Natural killer cell (primary cell): ENCODE measurements around the gene PAH. TPM values are rescaled to one million over a fixed set of nuclear protein-coding genes. Genes with fewer than 3 reads are reported as not detected.
A peak's percentile ranks its signal among the peaks of the same experiment; 100 is the strongest.

ENCODE experiments used
- ATAC-seq, 3 donors: fragments of 150-1000 bp in 2 of 3; fragments of 200-7000 bp in 1 of 3; cut with Tn5 transposase; 1 replicate in 1 of 3; 2 replicates in 2 of 3; pipeline ENCODE4 v1.10.0; 2021; ENCODE audit warnings: mild to moderate bottlenecking in 2 of 3, moderate library complexity in 2 of 3
- DNase-seq, 2 donors: peaks; one replicate each; pipeline versions ENCODE4 v3.0.0 to v3.0.0-alpha.2; 2013 to 2021; ENCODE audit warnings: mixed read lengths in 1 of 2
- H3K27ac ChIP-seq: one replicate; pipeline ENCODE4 v1.5.1; 2013; ENCODE audit warnings: mild to moderate bottlenecking, low read length
- H3K27me3 ChIP-seq: one replicate; pipeline ENCODE4 v1.6.1; 2013; ENCODE audit warnings: low read length; ENCODE audit not compliant: control insufficient read depth, insufficient read depth
- H3K36me3 ChIP-seq: one replicate; pipeline ENCODE4 v1.6.1; 2013; ENCODE audit warnings: low read length; ENCODE audit not compliant: control insufficient read depth, insufficient read depth
- H3K4me1 ChIP-seq: one replicate; pipeline ENCODE4 v1.6.1; 2013; ENCODE audit warnings: low read length; ENCODE audit not compliant: control insufficient read depth, insufficient read depth
- H3K4me3 ChIP-seq: one replicate; pipeline ENCODE4 v1.5.1; 2013; ENCODE audit warnings: low read length
- H3K9me3 ChIP-seq: one replicate; pipeline ENCODE4 v1.6.1; 2013; ENCODE audit warnings: low read length; ENCODE audit not compliant: control insufficient read depth, insufficient read depth
- H3K27ac Mint-ChIP-seq, 2 donors: one replicate each; pipeline ENCODE4 v1.8.0; 2022; ENCODE audit warnings: mild to moderate bottlenecking in 2 of 2, mixed read lengths in 2 of 2, moderate library complexity in 1 of 2
- H3K27me3 Mint-ChIP-seq, 2 donors: one replicate each; pipeline ENCODE4 v1.8.0; 2022; ENCODE audit warnings: low read depth in 2 of 2, mixed read lengths in 2 of 2
- H3K36me3 Mint-ChIP-seq: one replicate; pipeline ENCODE4 v1.8.0; 2022; ENCODE audit warnings: mixed read lengths
- H3K4me1 Mint-ChIP-seq, 2 donors: one replicate each; pipeline ENCODE4 v1.8.0; 2022; ENCODE audit warnings: mixed read lengths in 2 of 2
- H3K4me3 Mint-ChIP-seq: one replicate; pipeline ENCODE4 v1.8.0; 2022; ENCODE audit warnings: mild to moderate bottlenecking, moderate library complexity, mixed read lengths
- H3K9me3 Mint-ChIP-seq, 2 donors: one replicate each; pipeline ENCODE4 v1.8.0; 2022; ENCODE audit warnings: mixed read lengths in 2 of 2
- WGBS: methylation state at CpG from one replicate; pipeline ENCODE4 v1.1.7; 2013; ENCODE audit warnings: missing lambda C conversion rate; ENCODE audit not compliant: insufficient coverage; 5-methylcytosine and 5-hydroxymethylcytosine counted together
- intact Hi-C: fragments of 100-400 bp; cut with micrococcal nuclease; formaldehyde crosslinking; loops from one replicate; pipeline ENCODE4 v1.14.2; 2022
- total RNA-seq, 4 donors: library from RNA; stranded (reverse); fragments of 120-200 nt in 1 of 4; gene quantifications; one replicate each; pipeline versions ENCODE4 v1.2.3 to v1.2.4, GENCODE V29; 2013 to 2022
- TF ChIP-seq, protein P1 (sequence below): fragments of 200-600 bp; IDR thresholded peaks from one replicate; pipeline ENCODE4 v1.8.0; 2022; ENCODE audit warnings: antibody characterized with exemption

The PAH gene
- total RNA-seq, 3 donors from 2014 or later (not counting 1 experiment from before 2014, with no cell fraction given) = not detected

DNA sequence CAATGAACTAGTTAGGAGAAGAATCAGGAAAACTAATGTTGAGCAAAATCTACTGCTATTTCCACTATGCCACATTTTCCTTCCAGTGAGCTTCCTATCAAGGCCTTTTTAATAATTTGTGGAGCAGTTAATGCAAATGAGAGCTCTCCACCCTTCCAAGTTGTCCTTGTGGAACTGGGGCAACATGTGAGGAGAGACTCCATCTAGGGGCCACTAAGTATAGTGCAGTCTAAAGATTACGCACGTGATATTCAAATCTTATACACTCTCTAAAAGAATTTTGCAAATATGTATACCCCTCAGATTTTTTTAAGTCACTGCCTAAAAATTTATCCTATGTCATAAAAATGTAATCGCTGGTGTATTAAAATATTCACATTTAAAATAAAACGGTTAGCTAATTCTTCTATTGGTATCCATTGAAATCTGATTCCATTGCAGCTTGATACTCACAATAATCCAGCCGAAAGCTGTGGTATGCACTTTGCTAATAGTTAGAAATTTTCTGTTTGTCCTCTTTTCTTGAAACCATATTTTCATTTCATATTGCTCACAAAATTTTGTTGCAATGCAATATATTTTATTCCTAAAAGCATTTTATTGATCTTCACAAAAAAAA, 100.1 kb downstream of the PAH start:
- H3K27ac ChIP-seq = no peak overlapping the region
- H3K9me3 ChIP-seq = no peaks in the 10 kb centered on the region
- Mint-ChIP-seq H3K4me1 (no peaks in the 10 kb centered on the region), H3K27me3 (peaks cover 0 to 3% of the 10 kb centered on the region in 2 donors), H3K27ac (no peak overlapping the region), H3K4me3 (no peak overlapping the region), H3K9me3 (no peaks in the 10 kb centered on the region), H3K36me3 (no peaks in the 10 kb centered on the region)
- H3K4me1 ChIP-seq = no peaks in the 10 kb centered on the region
- no peaks in the 10 kb centered on the region for H3K36me3 ChIP-seq
- no peak overlapping the region for H3K4me3 ChIP-seq
- no peaks in the 10 kb centered on the region for H3K27me3 ChIP-seq
- ATAC-seq (no peak), DNase-seq (no peak)
- TF ChIP-seq, protein P1, sequence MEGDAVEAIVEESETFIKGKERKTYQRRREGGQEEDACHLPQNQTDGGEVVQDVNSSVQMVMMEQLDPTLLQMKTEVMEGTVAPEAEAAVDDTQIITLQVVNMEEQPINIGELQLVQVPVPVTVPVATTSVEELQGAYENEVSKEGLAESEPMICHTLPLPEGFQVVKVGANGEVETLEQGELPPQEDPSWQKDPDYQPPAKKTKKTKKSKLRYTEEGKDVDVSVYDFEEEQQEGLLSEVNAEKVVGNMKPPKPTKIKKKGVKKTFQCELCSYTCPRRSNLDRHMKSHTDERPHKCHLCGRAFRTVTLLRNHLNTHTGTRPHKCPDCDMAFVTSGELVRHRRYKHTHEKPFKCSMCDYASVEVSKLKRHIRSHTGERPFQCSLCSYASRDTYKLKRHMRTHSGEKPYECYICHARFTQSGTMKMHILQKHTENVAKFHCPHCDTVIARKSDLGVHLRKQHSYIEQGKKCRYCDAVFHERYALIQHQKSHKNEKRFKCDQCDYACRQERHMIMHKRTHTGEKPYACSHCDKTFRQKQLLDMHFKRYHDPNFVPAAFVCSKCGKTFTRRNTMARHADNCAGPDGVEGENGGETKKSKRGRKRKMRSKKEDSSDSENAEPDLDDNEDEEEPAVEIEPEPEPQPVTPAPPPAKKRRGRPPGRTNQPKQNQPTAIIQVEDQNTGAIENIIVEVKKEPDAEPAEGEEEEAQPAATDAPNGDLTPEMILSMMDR = peak; percentile 40
- WGBS = 36% methylated on average over 2 of the region's 5 CpGs
- intact Hi-C loops = no loop called here

DNA sequence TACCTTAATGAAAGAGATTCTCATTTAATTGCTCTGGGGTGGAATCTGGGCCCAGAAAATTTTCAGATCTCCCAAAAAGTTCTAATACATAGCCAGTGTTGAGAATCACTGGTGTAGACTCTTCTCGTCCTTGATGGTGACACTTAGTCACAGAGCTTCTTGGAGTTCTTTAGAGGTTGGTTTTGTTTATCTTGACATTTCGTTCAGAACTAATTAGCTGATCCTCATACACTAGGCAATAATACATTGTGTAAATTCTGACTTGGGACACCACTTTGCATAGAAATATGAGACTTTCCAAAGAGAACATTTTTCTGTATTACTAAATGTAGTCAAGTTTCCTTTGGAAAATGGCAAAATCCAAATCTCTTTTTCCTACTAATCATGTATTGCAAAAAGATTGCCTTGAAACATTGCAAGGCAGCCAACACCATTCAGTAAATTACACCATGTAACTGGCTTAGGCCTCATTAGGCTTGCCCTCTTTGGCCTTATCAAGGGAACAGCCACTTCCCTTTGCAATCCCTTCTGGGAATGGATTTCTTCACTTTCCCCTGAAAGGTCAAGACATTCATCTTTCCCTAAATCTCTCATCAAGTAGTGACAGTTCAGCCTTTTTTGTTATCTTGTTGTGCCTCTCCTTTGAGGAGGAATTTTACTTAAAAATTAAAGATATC, 102.2 kb downstream of the PAH start:
- Mint-ChIP-seq H3K27me3 (peaks cover 0 to 6% of the 10 kb centered on the region in 2 donors), H3K36me3 (no peaks in the 10 kb centered on the region), H3K27ac (no peak overlapping the region), H3K9me3 (no peaks in the 10 kb centered on the region), H3K4me3 (no peak overlapping the region), H3K4me1 (no peaks in the 10 kb centered on the region)
- DNase-seq (no peak), ATAC-seq (no peak)
- no CpG with 5 or more reads among the region's 2 CpGs for WGBS
- no peaks in the 10 kb centered on the region for H3K9me3 ChIP-seq
- intact Hi-C loops = no loop called here
- H3K4me3 ChIP-seq = no peak overlapping the region
- H3K4me1 ChIP-seq = no peaks in the 10 kb centered on the region
- no peak overlapping the region for H3K27ac ChIP-seq
- no peaks in the 10 kb centered on the region for H3K27me3 ChIP-seq
- TF ChIP-seq, protein P1 = no peak
- no peaks in the 10 kb centered on the region for H3K36me3 ChIP-seq

DNA sequence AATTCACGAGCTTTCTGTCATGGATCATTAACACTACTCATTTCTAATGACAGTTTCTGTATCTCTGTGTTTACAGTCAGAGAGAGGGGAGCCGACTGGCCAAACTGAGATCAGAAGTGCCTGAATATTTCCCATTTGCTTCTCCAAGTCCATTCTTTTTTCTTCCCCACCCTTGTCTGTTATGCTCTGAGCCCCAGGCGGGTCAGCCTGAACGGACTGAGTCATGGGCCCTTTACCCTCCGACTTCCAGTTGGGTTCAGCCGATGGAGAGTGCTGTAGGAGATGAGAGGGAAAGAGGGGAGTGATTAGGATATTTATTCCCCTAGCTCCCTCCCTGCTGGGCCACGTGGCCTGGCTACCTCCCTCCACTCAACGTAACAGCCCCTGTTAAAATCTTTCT, 104.7 kb downstream of the PAH start:
- Mint-ChIP-seq H3K9me3 (no peaks in the 10 kb centered on the region), H3K27ac (no peak overlapping the region), H3K4me1 (no peaks in the 10 kb centered on the region), H3K36me3 (no peaks in the 10 kb centered on the region), H3K27me3 (peaks cover 0 to 6% of the 10 kb centered on the region in 2 donors), H3K4me3 (no peak overlapping the region)
- TF ChIP-seq, protein P1 = no peak
- DNase-seq = no peak
- no peaks in the 10 kb centered on the region for H3K4me1 ChIP-seq
- H3K36me3 ChIP-seq = no peaks in the 10 kb centered on the region
- no peak for ATAC-seq
- 57% methylated on average over 2 of the region's 8 CpGs for WGBS
- intact Hi-C loops = no loop called here
- H3K4me3 ChIP-seq = no peak overlapping the region
- no peak overlapping the region for H3K27ac ChIP-seq
- H3K27me3 ChIP-seq = no peaks in the 10 kb centered on the region
- no peaks in the 10 kb centered on the region for H3K9me3 ChIP-seq
